ENCODE results near the gene CGRRF1.

The CGRRF1 gene

GRCh38 chr14:54584097-54584496, 74.4 kb downstream of the CGRRF1 start:
- no peak for TF ChIP-seq CTCF (IDR thresholded peaks at IDR 0.05)
- DNase-seq (ENCODE audit: low spot score), result no peak
- Histone ChIP-seq H3K4me3 (no peak overlapping the region), H3K27ac (no peak overlapping the region)

- DNase-seq (ENCODE audit: low spot score), result no peak
- no peak overlapping the region for H3K27ac ChIP-seq
- TF ChIP-seq CTCF (IDR thresholded peaks at IDR 0.05), result no peak
These were observed 75.5 kb downstream of the CGRRF1 start for GRCh38 chr14:54585214-54585613.

More at GRCh38 chr14:54585214-54585613, 75.5 kb downstream of the CGRRF1 start:
- H3K4me3 ChIP-seq, result no peak overlapping the region
